Esophagus squamous epithelium (tissue), 5 donors: ENCODE results near the gene EEPD1. TPM values are rescaled to one million over a fixed set of nuclear protein-coding genes. Genes with fewer than 3 reads are reported as not detected.
A peak's percentile ranks its signal among the peaks of the same experiment; 100 is the strongest.

Source experiments
- DNase-seq: peaks from one replicate; lab custom pipeline; 2025; lab: John Stamatoyannopoulos, UW
- H3K27ac ChIP-seq, 4 donors: fragments of 200-600 bp; sonication (generic); one replicate each; pipeline ENCODE4 v1.5.1; 2016 to 2019; ENCODE audit warnings: mild to moderate bottlenecking in 1 of 4
- H3K27me3 ChIP-seq, 4 donors: fragments of 200-600 bp; sonication (generic); 1 replicate in 3 of 4; 2 replicates in 1 of 4; pipeline versions ENCODE4 v1.5.1 to v1.6.0; 2017 to 2021; ENCODE audit warnings: antibody characterized with exemption in 1 of 4
- H3K36me3 ChIP-seq, 3 donors: fragments of 200-600 bp; sonication (generic); one replicate each; pipeline ENCODE4 v1.5.1; 2016 to 2019
- H3K4me1 ChIP-seq, 3 donors: fragments of 200-600 bp; sonication (generic); one replicate each; pipeline ENCODE4 v1.5.1; 2017 to 2019
- H3K4me3 ChIP-seq, 4 donors: fragments of 200-600 bp; sonication (generic); 1 replicate in 3 of 4; 2 replicates in 1 of 4; pipeline ENCODE4 v1.5.1; 2016 to 2019; ENCODE audit warnings: mild to moderate bottlenecking in 2 of 4, moderate library complexity in 1 of 4
- H3K9me3 ChIP-seq, 3 donors: fragments of 200-600 bp; sonication (generic); one replicate each; pipeline ENCODE4 v1.5.1; 2016 to 2019
- CTCF ChIP-seq, 6 experiments: fragments of 450-650 bp in 4 of 6; fragments of 200-600 bp in 2 of 6; sonication (generic) in 2 of 6; IDR thresholded peaks; one replicate each; pipeline ENCODE4 v1.5.1; 2016 to 2019; ENCODE audit warnings: antibody characterized with exemption in 6 of 6, mild to moderate bottlenecking in 4 of 6, moderate library complexity in 4 of 6
- POLR2A ChIP-seq, 4 donors: fragments of 450-650 bp; IDR thresholded peaks; one replicate each; pipeline ENCODE4 v1.6.1; 2017; ENCODE audit warnings: antibody characterized with exemption in 4 of 4, mild to moderate bottlenecking in 4 of 4, moderate library complexity in 3 of 4
- WGBS, 2 donors: methylation state at CpG; one replicate each; pipeline ENCODE4 v1.1.5; 2018; 5-methylcytosine and 5-hydroxymethylcytosine counted together
- intact Hi-C: fragments of 100-400 bp; cut with DNase I; formaldehyde crosslinking; loops from one replicate; pipeline ENCODE4 v1.15.0; 2022
- total RNA-seq, 4 donors: library from RNA; depleted of rRNA; stranded (reverse); fragments of >200 nt; gene quantifications; one replicate each; pipeline ENCODE4 v1.1.0, GENCODE V29; 2016
- donor health status: DM: yes; HTN: yes; CAD: no.

The EEPD1 gene
- total RNA-seq, 4 donors from 2014 or later, result 2.3 to 10.2 (median 4.8) TPM

- Histone ChIP-seq H3K4me3 (peak overlapping the region in 3 of 4 donors; percentile 61 to 79 (median 73)), H3K27me3 (no peaks in the 10 kb centered on the region), H3K27ac (peak overlapping the region in 1 of 4 donors; percentile 85), H3K36me3 (no peaks in the 10 kb centered on the region), H3K9me3 (no peaks in the 10 kb centered on the region), H3K4me1 (peaks cover 49 to 85% (median 56%) of the 10 kb centered on the region in 3 donors)
- no peak for DNase-seq
- intact Hi-C loops, result no loop called here
- WGBS, 2 donors, result 37 to 48% methylated on average over 12 of the region's 12 CpGs
- no peak for TF ChIP-seq POLR2A (IDR thresholded peaks at IDR 0.05)
- TF ChIP-seq CTCF (IDR thresholded peaks at IDR 0.05), result no peak
Measured at GRCh38 chr7:36155811-36156361, 2.8 kb downstream of the EEPD1 start.

GRCh38 chr7:36157527-36158320 is 4.7 kb downstream of the EEPD1 start:
- Histone ChIP-seq H3K36me3 (no peaks in the 10 kb centered on the region), H3K9me3 (no peaks in the 10 kb centered on the region), H3K4me3 (no peak overlapping the region), H3K4me1 (peaks cover 45 to 90% (median 56%) of the 10 kb centered on the region in 3 donors), H3K27me3 (no peaks in the 10 kb centered on the region), H3K27ac (peak overlapping the region in 3 of 4 donors; percentile 12 to 39 (median 14))
- no peak for DNase-seq
- WGBS, 2 donors, result 65% methylated on average over 8 to 9 of the region's 9 CpGs
- no peak for TF ChIP-seq CTCF (IDR thresholded peaks at IDR 0.05)
- TF ChIP-seq POLR2A (IDR thresholded peaks at IDR 0.05), result no peak
- intact Hi-C loops, result no loop called here

GRCh38 chr7:36158321-36158605 is 5.2 kb downstream of the EEPD1 start:
- DNase-seq, result no peak
- Histone ChIP-seq H3K9me3 (no peaks in the 10 kb centered on the region), H3K4me1 (peaks cover 45 to 90% (median 56%) of the 10 kb centered on the region in 3 donors), H3K27me3 (no peaks in the 10 kb centered on the region), H3K4me3 (no peak overlapping the region), H3K36me3 (no peaks in the 10 kb centered on the region), H3K27ac (peak overlapping the region in 3 of 4 donors; percentile 12 to 39 (median 14))
- intact Hi-C loops, result no loop called here
- 25 to 60% methylated on average over 1 to 2 of the region's 2 CpGs for WGBS, 2 donors
- no peak for TF ChIP-seq CTCF (IDR thresholded peaks at IDR 0.05)

GRCh38 chr7:36159618-36160017 is 6.6 kb downstream of the EEPD1 start:
- TF ChIP-seq POLR2A (IDR thresholded peaks at IDR 0.05) (no peak), CTCF (IDR thresholded peaks at IDR 0.05) (no peak)
- H3K27me3 ChIP-seq, result no peaks in the 10 kb centered on the region
- H3K36me3 ChIP-seq, result no peaks in the 10 kb centered on the region
- WGBS, 2 donors, result 82 to 86% methylated on average over 1 to 3 of the region's 3 CpGs
- peaks cover 37 to 77% (median 48%) of the 10 kb centered on the region in 3 donors for H3K4me1 ChIP-seq
- no peaks in the 10 kb centered on the region for H3K9me3 ChIP-seq
- intact Hi-C loops, result no loop called here
- DNase-seq, result no peak
- H3K27ac ChIP-seq, result no peak overlapping the region
- no peak overlapping the region for H3K4me3 ChIP-seq

GRCh38 chr7:36160313-36160712 is 7.3 kb downstream of the EEPD1 start:
- Histone ChIP-seq H3K27me3 (no peaks in the 10 kb centered on the region), H3K9me3 (no peaks in the 10 kb centered on the region), H3K27ac (no peak overlapping the region), H3K36me3 (no peaks in the 10 kb centered on the region), H3K4me1 (peaks cover 30 to 70% (median 41%) of the 10 kb centered on the region in 3 donors), H3K4me3 (no peak overlapping the region)
- no peak for TF ChIP-seq CTCF (IDR thresholded peaks at IDR 0.05)
- TF ChIP-seq POLR2A (IDR thresholded peaks at IDR 0.05), result no peak
- WGBS, 2 donors, result 93 to 95% methylated on average over 4 to 5 of the region's 5 CpGs
- no peak for DNase-seq
- intact Hi-C loops, result no loop called here
